ENCODE data around the gene DNAH6. TPM values are rescaled to one million over a fixed set of nuclear protein-coding genes. Genes with fewer than 3 reads are reported as not detected.

Gene DNAH6
- polyA plus RNA-seq, 3 donors, result 0.04 TPM; not detected in 2

GRCh38 chr2:84653302-84653701, 137.0 kb downstream of the DNAH6 start:
- no peak for DNase-seq
- Histone ChIP-seq H3K4me3 (replicated peaks in 1 of 3; ENCODE audit: low read depth in 2 of 3, low read length in 3 of 3) (no peak overlapping the region), H3K27me3 (ENCODE audit: control insufficient read depth in 2 of 2, insufficient read depth in 2 of 2, low read length in 2 of 2) (no peaks in the 10 kb centered on the region), H3K36me3 (replicated peaks in 1 of 2; ENCODE audit: control insufficient read depth in 1 of 2, insufficient read depth in 2 of 2, low read length in 2 of 2) (no peaks in the 10 kb centered on the region), H4K20me1 (ENCODE audit: insufficient read depth, low read length) (no peaks in the 10 kb centered on the region), H3K9ac (ENCODE audit: insufficient read depth, low read length, poor library complexity, severe bottlenecking) (no peak overlapping the region), H3K4me1 (ENCODE audit: control insufficient read depth in 1 of 2, insufficient read depth in 2 of 2, low read length in 2 of 2) (no peaks in the 10 kb centered on the region), H3K27ac (ENCODE audit: low read depth in 1 of 2, low read length in 2 of 2) (no peak overlapping the region), H3K4me2 (replicated peaks; ENCODE audit: extremely low read depth, low read length, poor library complexity, severe bottlenecking) (no peak overlapping the region), H2AFZ (ENCODE audit: insufficient read depth, low read depth, low read length, poor library complexity, severe bottlenecking) (no peak overlapping the region), H3K79me2 (ENCODE audit: insufficient read depth, low read length) (no peaks in the 10 kb centered on the region), H3K9me3 (replicated peaks in 1 of 2; ENCODE audit: control insufficient read depth in 1 of 2, insufficient read depth in 1 of 2, low read length in 2 of 2) (no peaks in the 10 kb centered on the region)
- H3K27ac Mint-ChIP-seq, result no peak overlapping the region
- WGBS (ENCODE audit: insufficient coverage), result no CpG with 5 or more reads among the region's 3 CpGs
- intact Hi-C loops (cut with micrococcal nuclease), result no loop called here
- H3K4me3 Mint-ChIP-seq, result no peak overlapping the region
- H3K9me3 Mint-ChIP-seq, result peaks cover 0 to 1% (median 0%) of the 10 kb centered on the region in 7 donors
- H3K4me1 Mint-ChIP-seq, result peaks cover 9% of the 10 kb centered on the region
- TF ChIP-seq CTCF (IDR thresholded peaks at IDR 0.05), result no peak
- no peaks in the 10 kb centered on the region for H3K36me3 Mint-ChIP-seq
- no peaks in the 10 kb centered on the region for H3K27me3 Mint-ChIP-seq (ENCODE audit: low read depth in 3 of 3)

- no peak overlapping the region for H3K4me3 ChIP-seq (replicated peaks in 1 of 3; ENCODE audit: low read depth in 2 of 3, low read length in 3 of 3)
- H2AFZ ChIP-seq (ENCODE audit: insufficient read depth, low read depth, low read length, poor library complexity, severe bottlenecking), result no peak overlapping the region
- H3K4me2 ChIP-seq (replicated peaks; ENCODE audit: extremely low read depth, low read length, poor library complexity, severe bottlenecking), result no peak overlapping the region
- Mint-ChIP-seq H3K27ac (no peak overlapping the region), H3K27me3 (ENCODE audit: low read depth in 3 of 3) (peaks cover 0 to 1% (median 0%) of the 10 kb centered on the region in 3 donors), H3K4me3 (no peak overlapping the region), H3K9me3 (peaks cover 0 to 1% (median 0%) of the 10 kb centered on the region in 7 donors), H3K36me3 (no peaks in the 10 kb centered on the region), H3K4me1 (peaks cover 9% of the 10 kb centered on the region)
- H3K79me2 ChIP-seq (ENCODE audit: insufficient read depth, low read length), result no peaks in the 10 kb centered on the region
- H3K27me3 ChIP-seq (ENCODE audit: control insufficient read depth in 2 of 2, insufficient read depth in 2 of 2, low read length in 2 of 2), result no peaks in the 10 kb centered on the region
- no peak for DNase-seq
- intact Hi-C loops (cut with micrococcal nuclease), result no loop called here
- no peaks in the 10 kb centered on the region for H4K20me1 ChIP-seq (ENCODE audit: insufficient read depth, low read length)
- TF ChIP-seq CTCF (IDR thresholded peaks at IDR 0.05), result no peak
- H3K27ac ChIP-seq (ENCODE audit: low read depth in 1 of 2, low read length in 2 of 2), result no peak overlapping the region
- H3K9me3 ChIP-seq (replicated peaks in 1 of 2; ENCODE audit: control insufficient read depth in 1 of 2, insufficient read depth in 1 of 2, low read length in 2 of 2), result no peaks in the 10 kb centered on the region
- no peak overlapping the region for H3K9ac ChIP-seq (ENCODE audit: insufficient read depth, low read length, poor library complexity, severe bottlenecking)
- H3K4me1 ChIP-seq (ENCODE audit: control insufficient read depth in 1 of 2, insufficient read depth in 2 of 2, low read length in 2 of 2), result no peaks in the 10 kb centered on the region
- no peaks in the 10 kb centered on the region for H3K36me3 ChIP-seq (replicated peaks in 1 of 2; ENCODE audit: control insufficient read depth in 1 of 2, insufficient read depth in 2 of 2, low read length in 2 of 2)
- WGBS (ENCODE audit: insufficient coverage), result no CpG with 5 or more reads among the region's 3 CpGs
These were observed 138.1 kb downstream of the DNAH6 start for GRCh38 chr2:84654414-84654813.
